Lower leg skin (tissue), 3 donors: Measurements from ENCODE around the gene CD7.

ENCODE experiments used
- CTCF ChIP-seq, 3 donors: fragments of 450-650 bp; IDR thresholded peaks; one replicate each; pipeline ENCODE4 v1.5.1; 2016; ENCODE audit warnings: antibody characterized with exemption in 3 of 3, mild to moderate bottlenecking in 3 of 3, moderate library complexity in 2 of 3
- POLR2A ChIP-seq, 2 donors: fragments of 450-650 bp; IDR thresholded peaks; one replicate each; pipeline ENCODE4 v1.6.1; 2016 to 2017; ENCODE audit warnings: antibody characterized with exemption in 2 of 2, mild to moderate bottlenecking in 1 of 2, moderate library complexity in 1 of 2

GRCh38 chr17:82269882-82270500 lies 47.4 kb downstream of the CD7 start:
- TF ChIP-seq CTCF (IDR thresholded peaks at IDR 0.05) (no peak), POLR2A (IDR thresholded peaks at IDR 0.05) (no peak)
